ENCODE data around the gene SUCLG1. TPM values are rescaled to one million over a fixed set of nuclear protein-coding genes. Genes with fewer than 3 reads are reported as not detected.

The SUCLG1 gene
- total RNA-seq, 1 donor from 2014 or later: 63.8 TPM

DNA sequence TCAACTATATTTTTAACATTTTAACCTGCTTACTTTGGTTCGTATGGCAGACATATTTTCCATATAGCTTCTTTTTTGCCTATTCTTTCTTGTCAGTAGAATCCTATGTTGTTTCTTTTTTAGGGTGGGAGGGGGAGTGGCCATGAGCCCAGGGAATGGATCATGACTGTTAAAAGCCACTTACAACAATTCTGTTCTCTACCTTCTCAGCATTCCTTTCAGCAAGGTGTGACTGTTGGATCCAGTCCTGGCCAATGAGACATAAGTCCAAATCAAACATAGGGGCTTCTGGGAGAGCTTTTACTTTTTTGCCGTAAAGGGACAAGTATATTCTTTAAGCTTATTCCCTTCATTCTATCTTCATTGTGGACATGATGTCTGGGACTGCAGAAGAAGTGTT lies 32.2 kb upstream of the SUCLG1 start:
- Histone ChIP-seq H3K27me3 (no peaks in the 10 kb centered on the region), H3K4me3 (no peak overlapping the region), H3K4me1 (no peaks in the 10 kb centered on the region), H3K9me3 (no peaks in the 10 kb centered on the region), H3K36me3 (no peaks in the 10 kb centered on the region), H3K27ac (no peak overlapping the region)
- intact Hi-C loops (cut with DNase I): no loop called here
- no peak for TF ChIP-seq POLR2A (IDR thresholded peaks at IDR 0.05)
- TF ChIP-seq POLR2AphosphoS5 (IDR thresholded peaks at IDR 0.05; ENCODE audit: insufficient read depth in 1 of 2, low read depth in 1 of 2): no peak
- TF ChIP-seq CTCF (IDR thresholded peaks at IDR 0.05): no peak
- no peak for DNase-seq (ENCODE audit: extremely low spot score in 2 of 2)

DNA sequence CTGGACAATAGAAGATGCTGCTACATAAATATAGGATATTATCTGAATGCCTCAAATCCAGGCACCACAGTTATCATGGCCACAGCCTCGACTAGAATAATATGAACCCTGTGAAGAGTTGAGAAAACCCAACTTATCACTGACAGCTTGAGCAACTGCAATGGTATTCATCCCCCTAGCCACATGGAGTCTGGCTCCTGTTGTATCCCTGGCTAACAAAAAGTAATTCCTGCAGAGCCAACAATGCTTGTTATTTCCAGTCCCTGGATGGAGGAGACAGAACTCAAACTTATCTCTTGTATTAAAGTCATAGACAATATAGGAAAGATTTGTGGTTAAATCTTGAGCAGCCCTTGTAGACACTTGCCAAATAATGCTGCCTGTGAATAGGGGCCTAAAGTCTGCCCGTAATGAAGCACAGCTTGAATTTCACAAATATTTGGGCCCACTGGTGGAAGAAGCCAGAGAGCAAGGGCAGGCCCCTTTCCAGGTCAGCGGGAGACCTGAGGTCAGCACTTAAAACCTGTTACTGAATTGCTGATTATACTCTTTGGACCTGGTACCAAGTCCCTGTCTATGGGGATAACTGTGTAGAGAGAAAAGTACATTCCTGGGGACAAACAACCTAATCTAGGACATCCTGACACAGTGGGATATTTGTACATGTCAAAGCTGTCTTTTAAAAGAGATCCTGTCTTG lies 28.4 kb upstream of the SUCLG1 start:
- H3K27me3 ChIP-seq: no peaks in the 10 kb centered on the region
- TF ChIP-seq POLR2A (IDR thresholded peaks at IDR 0.05) (no peak), POLR2AphosphoS5 (IDR thresholded peaks at IDR 0.05; ENCODE audit: insufficient read depth in 1 of 2, low read depth in 1 of 2) (no peak), CTCF (IDR thresholded peaks at IDR 0.05) (no peak)
- no peak for DNase-seq (ENCODE audit: extremely low spot score in 2 of 2)
- no peaks in the 10 kb centered on the region for H3K36me3 ChIP-seq
- H3K4me3 ChIP-seq: no peak overlapping the region
- H3K4me1 ChIP-seq: no peaks in the 10 kb centered on the region
- intact Hi-C loops (cut with DNase I): no loop called here
- H3K27ac ChIP-seq: no peak overlapping the region
- no peaks in the 10 kb centered on the region for H3K9me3 ChIP-seq

- no peaks in the 10 kb centered on the region for H3K4me1 ChIP-seq
- H3K36me3 ChIP-seq: no peaks in the 10 kb centered on the region
- H3K4me3 ChIP-seq: no peak overlapping the region
- TF ChIP-seq POLR2A (IDR thresholded peaks at IDR 0.05): no peak
- no peak for TF ChIP-seq POLR2AphosphoS5 (IDR thresholded peaks at IDR 0.05; ENCODE audit: insufficient read depth in 1 of 2, low read depth in 1 of 2)
- no peak for TF ChIP-seq CTCF (IDR thresholded peaks at IDR 0.05)
- DNase-seq (ENCODE audit: extremely low spot score in 2 of 2): no peak
- intact Hi-C loops (cut with DNase I): no loop called here
- H3K27ac ChIP-seq: no peak overlapping the region
- H3K27me3 ChIP-seq: no peaks in the 10 kb centered on the region
- H3K9me3 ChIP-seq: no peaks in the 10 kb centered on the region
These were observed 27.5 kb upstream of the SUCLG1 start for GRCh38 chr2:84486441-84487115.

GRCh38 chr2:84483320-84483719 lies 24.2 kb upstream of the SUCLG1 start:
- no peak for DNase-seq (ENCODE audit: extremely low spot score in 2 of 2)
- intact Hi-C loops (cut with DNase I): no loop called here
- Histone ChIP-seq H3K36me3 (no peaks in the 10 kb centered on the region), H3K4me3 (no peak overlapping the region), H3K4me1 (no peaks in the 10 kb centered on the region), H3K27ac (no peak overlapping the region), H3K9me3 (no peaks in the 10 kb centered on the region), H3K27me3 (no peaks in the 10 kb centered on the region)
- TF ChIP-seq POLR2A (IDR thresholded peaks at IDR 0.05): no peak
- TF ChIP-seq POLR2AphosphoS5 (IDR thresholded peaks at IDR 0.05; ENCODE audit: insufficient read depth in 1 of 2, low read depth in 1 of 2): no peak
- no peak for TF ChIP-seq CTCF (IDR thresholded peaks at IDR 0.05)

GRCh38 chr2:84482603-84483002 lies 23.5 kb upstream of the SUCLG1 start:
- TF ChIP-seq CTCF (IDR thresholded peaks at IDR 0.05): no peak
- no peak for TF ChIP-seq POLR2A (IDR thresholded peaks at IDR 0.05)
- TF ChIP-seq POLR2AphosphoS5 (IDR thresholded peaks at IDR 0.05; ENCODE audit: insufficient read depth in 1 of 2, low read depth in 1 of 2): no peak
- H3K36me3 ChIP-seq: no peaks in the 10 kb centered on the region
- no peaks in the 10 kb centered on the region for H3K9me3 ChIP-seq
- no peaks in the 10 kb centered on the region for H3K4me1 ChIP-seq
- intact Hi-C loops (cut with DNase I): no loop called here
- H3K27me3 ChIP-seq: no peaks in the 10 kb centered on the region
- no peak overlapping the region for H3K4me3 ChIP-seq
- H3K27ac ChIP-seq: no peak overlapping the region
- no peak for DNase-seq (ENCODE audit: extremely low spot score in 2 of 2)

Data from vagina (tissue), 2 donors.